Small intestine (tissue), 7 donors: ENCODE results near the gene COL6A1. TPM values are rescaled to one million over a fixed set of nuclear protein-coding genes. Genes with fewer than 3 reads are reported as not detected.

Source experiments
- DNase-seq, 2 donors: peaks; one replicate each; pipeline versions ENCODE4 v3.0.0 to v3.0.0-alpha.2; 2013
- FAIRE-seq: peaks from 2 replicates; lab custom pipeline; 2012; peaks lifted over from hg19 to GRCh38; lab: Jason Lieb, UNC
- H3K27ac ChIP-seq, 3 donors: one replicate each; pipeline ENCODE4 v1.5.1; 2013; ENCODE audit warnings: low read length in 2 of 3, mild to moderate bottlenecking in 2 of 3, control low read depth in 1 of 3, inconsistent platforms in 1 of 3, low read depth in 1 of 3, moderate library complexity in 1 of 3
- H3K27me3 ChIP-seq, 3 donors: one replicate each; pipeline ENCODE4 v1.6.1; 2013; ENCODE audit warnings: low read length in 3 of 3, inconsistent platforms in 1 of 3; ENCODE audit not compliant: control insufficient read depth in 3 of 3, insufficient read depth in 3 of 3
- H3K36me3 ChIP-seq, 3 donors: one replicate each; pipeline ENCODE4 v1.6.1; 2013; ENCODE audit warnings: low read length in 3 of 3, inconsistent platforms in 1 of 3, low read depth in 1 of 3, mild to moderate bottlenecking in 1 of 3, moderate library complexity in 1 of 3; ENCODE audit not compliant: control insufficient read depth in 3 of 3, insufficient read depth in 2 of 3
- H3K4me1 ChIP-seq, 3 donors: one replicate each; pipeline ENCODE4 v1.6.1; 2013; ENCODE audit warnings: low read length in 2 of 3, inconsistent platforms in 1 of 3, low read depth in 1 of 3, mild to moderate bottlenecking in 1 of 3, moderate library complexity in 1 of 3; ENCODE audit not compliant: control insufficient read depth in 3 of 3, insufficient read depth in 2 of 3
- H3K4me3 ChIP-seq, 3 donors: one replicate each; pipeline ENCODE4 v1.5.1; 2013; ENCODE audit warnings: low read length in 3 of 3, control low read depth in 1 of 3, inconsistent platforms in 1 of 3, low read depth in 1 of 3, mild to moderate bottlenecking in 1 of 3, moderate library complexity in 1 of 3
- H3K9me3 ChIP-seq, 2 donors: one replicate each; pipeline ENCODE4 v1.6.1; 2013; ENCODE audit warnings: low read depth in 1 of 2, low read length in 1 of 2; ENCODE audit not compliant: control insufficient read depth in 2 of 2, insufficient read depth in 1 of 2
- WGBS, 3 donors: extraction: QIAGEN DNeasy Blood & Tissue Kit; methylation state at CpG; one replicate each; pipeline ENCODE4 v1.1.7; 2013; 5-methylcytosine and 5-hydroxymethylcytosine counted together
- polyA plus RNA-seq, 4 donors: library from polyadenylated mRNA; stranded (reverse) in 3 of 4; unstranded in 1 of 4; fragments of 200-250 nt in 3 of 4; fragments of 120-200 nt in 1 of 4; gene quantifications; one replicate each; pipeline versions ENCODE4 v1.2.1 to v1.2.3, GENCODE V29; 2013
- donor health status: healthy with polysubstance abuse.
- donor health status: control.
- donor health status: control.
- donor health status: Bipolar disorder and iron deficiency.
- donor health status: healthy.

Gene COL6A1
- polyA plus RNA-seq, 4 donors = 6.0 to 475 (median 47.7) TPM

DNA sequence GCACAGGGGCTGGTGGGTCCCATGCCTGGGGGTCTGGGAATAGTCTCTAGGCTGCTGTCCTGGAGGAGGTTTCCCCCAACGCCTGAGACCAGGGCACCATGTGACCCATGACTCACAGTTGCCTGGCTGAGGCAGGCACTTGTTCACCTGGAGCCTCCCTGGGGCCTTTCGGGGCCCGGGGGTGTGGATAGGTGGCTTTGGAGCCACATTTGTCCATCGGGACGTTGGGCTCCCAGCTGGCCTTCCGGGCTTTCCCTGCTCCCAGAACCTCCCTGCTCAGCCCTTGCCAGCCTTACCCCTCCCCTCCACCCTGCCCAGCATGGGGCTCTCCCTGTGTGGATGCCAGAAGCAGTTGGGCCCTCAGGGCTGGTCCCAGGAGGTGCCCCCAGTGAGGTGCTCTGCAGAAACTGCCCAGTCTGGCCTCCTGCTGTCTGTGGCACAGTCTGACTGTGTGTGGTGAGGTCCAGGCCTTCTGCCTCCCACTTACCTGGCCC, 14.2 kb downstream of the COL6A1 start:
- H3K4me3 ChIP-seq = no peak overlapping the region
- FAIRE-seq = no peak
- H3K36me3 ChIP-seq = peaks cover 0 to 95% (median 2%) of the 10 kb centered on the region in 3 donors
- peaks cover 0 to 9% (median 0%) of the 10 kb centered on the region in 3 donors for H3K4me1 ChIP-seq
- DNase-seq = peak in 1 of 2 donors; percentile 55
- no peaks in the 10 kb centered on the region for H3K9me3 ChIP-seq
- no peak overlapping the region for H3K27ac ChIP-seq
- no peaks in the 10 kb centered on the region for H3K27me3 ChIP-seq
- 37 to 70% (median 37%) methylated on average over 6 of the region's 6 CpGs for WGBS, 3 donors

DNA sequence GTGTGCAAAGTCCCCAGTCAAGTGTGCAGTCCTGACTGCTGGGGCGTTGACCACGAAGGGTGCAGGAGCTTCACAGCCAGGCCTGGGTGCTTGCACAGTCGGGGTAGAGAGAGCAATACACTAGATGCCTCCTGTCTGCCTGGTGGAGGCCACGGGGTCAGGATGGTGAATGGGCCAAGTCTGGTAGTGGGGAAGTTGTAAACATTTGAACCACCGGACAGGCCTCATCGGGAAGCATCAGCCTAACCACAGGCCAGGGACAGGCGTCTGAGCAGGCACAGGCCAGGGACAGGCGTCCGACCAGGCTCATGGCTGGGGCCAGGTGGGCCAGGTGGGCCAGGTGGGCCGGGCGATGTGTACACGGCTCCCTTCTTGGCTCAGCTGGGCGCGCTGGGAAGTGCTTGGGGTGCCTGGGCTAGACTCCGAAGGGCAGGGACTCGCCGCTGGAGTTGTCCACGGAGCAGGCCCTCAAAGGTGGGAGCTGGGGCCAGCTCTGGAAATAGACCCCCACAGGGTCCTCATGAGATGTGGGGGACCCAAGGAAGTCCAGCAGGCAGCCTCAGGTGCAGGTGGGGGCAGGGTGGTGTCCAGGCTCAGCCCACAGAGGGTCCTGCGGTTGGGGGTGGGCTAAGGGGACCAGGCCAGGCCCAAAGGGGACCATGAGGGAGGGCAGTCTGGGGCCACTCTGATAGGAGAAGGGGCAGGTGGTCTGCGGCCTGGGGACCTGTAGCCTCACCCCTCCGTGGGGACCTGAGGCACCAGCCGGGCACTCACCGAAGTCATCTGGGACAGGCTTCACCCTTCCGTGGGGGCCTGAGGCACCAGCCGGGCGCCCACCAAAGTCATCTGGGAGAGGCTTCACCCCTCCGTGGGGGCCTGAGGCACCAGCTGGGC, 15.0 kb downstream of the COL6A1 start:
- Histone ChIP-seq H3K4me1 (peaks cover 0 to 9% (median 0%) of the 10 kb centered on the region in 3 donors), H3K27ac (no peak overlapping the region), H3K36me3 (peaks cover 0 to 97% (median 2%) of the 10 kb centered on the region in 3 donors), H3K4me3 (no peak overlapping the region), H3K27me3 (no peaks in the 10 kb centered on the region), H3K9me3 (no peaks in the 10 kb centered on the region)
- no peak for FAIRE-seq
- no peak for DNase-seq
- WGBS, 3 donors = 83 to 88% (median 86%) methylated on average over 23 to 27 of the region's 27 CpGs

DNA sequence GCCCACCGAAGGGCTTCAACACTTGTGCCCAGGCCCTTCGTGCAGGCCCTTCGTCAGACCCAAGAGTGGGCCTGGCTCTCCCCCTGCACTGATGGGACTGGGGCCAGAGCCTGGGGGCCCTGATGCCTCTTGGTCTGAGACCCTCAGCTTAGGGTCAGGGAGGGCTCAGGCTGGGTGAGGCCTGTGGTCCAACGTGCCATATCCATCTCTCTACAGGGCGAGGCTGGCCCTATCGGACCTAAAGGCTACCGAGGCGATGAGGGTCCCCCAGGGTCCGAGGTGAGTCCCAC, 15.6 kb downstream of the COL6A1 start:
- Histone ChIP-seq H3K4me1 (peaks cover 0 to 9% (median 0%) of the 10 kb centered on the region in 3 donors), H3K36me3 (peaks cover 0 to 96% (median 2%) of the 10 kb centered on the region in 3 donors), H3K4me3 (no peak overlapping the region), H3K9me3 (no peaks in the 10 kb centered on the region), H3K27me3 (no peaks in the 10 kb centered on the region), H3K27ac (no peak overlapping the region)
- DNase-seq (no peak), FAIRE-seq (no peak)
- WGBS, 3 donors = 84 to 90% (median 86%) methylated on average over 9 of the region's 9 CpGs

DNA sequence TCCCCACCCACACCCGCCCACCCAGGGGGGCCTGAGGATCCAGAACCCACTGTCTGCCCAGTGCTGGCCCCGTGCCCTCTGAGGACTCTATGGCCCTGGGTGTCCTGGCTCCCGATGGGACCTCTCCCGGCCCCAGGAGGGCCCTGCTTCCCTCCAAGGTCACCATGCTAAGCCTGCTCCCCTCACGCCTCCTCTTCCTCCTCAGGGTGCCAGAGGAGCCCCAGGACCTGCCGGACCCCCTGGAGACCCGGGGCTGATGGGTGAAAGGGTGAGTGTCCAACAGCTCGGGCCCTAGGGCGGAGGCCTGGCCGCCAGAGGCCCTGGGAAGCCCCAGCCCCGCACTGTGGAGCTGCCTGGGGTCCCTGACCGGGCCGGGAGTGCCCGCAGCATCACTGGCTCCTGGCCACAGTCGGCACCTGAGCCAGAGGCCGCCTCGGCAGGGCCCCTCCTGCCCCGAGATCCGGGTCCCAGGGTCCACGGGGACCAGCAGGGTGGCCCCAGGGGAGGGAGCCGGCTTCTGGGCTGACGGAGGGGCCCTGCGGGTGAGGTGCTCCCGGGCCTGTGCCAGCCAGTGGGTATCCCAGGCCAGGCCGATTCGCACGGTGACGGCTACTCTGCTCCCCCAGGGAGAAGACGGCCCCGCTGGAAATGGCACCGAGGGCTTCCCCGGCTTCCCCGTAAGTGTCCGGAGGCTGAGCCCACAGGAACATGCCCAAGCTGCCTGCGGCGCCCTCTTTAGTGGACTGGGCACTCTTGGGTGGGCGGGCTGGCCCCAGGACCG, 16.1 kb downstream of the COL6A1 start:
- no peak for DNase-seq
- 87 to 93% (median 88%) methylated on average over 33 to 38 of the region's 38 CpGs for WGBS, 3 donors
- no peaks in the 10 kb centered on the region for H3K9me3 ChIP-seq
- H3K4me1 ChIP-seq = peaks cover 0 to 9% (median 0%) of the 10 kb centered on the region in 3 donors
- H3K27me3 ChIP-seq = no peaks in the 10 kb centered on the region
- H3K36me3 ChIP-seq = peaks cover 0 to 95% (median 2%) of the 10 kb centered on the region in 3 donors
- H3K27ac ChIP-seq = no peak overlapping the region
- H3K4me3 ChIP-seq = no peak overlapping the region
- FAIRE-seq = no peak

DNA sequence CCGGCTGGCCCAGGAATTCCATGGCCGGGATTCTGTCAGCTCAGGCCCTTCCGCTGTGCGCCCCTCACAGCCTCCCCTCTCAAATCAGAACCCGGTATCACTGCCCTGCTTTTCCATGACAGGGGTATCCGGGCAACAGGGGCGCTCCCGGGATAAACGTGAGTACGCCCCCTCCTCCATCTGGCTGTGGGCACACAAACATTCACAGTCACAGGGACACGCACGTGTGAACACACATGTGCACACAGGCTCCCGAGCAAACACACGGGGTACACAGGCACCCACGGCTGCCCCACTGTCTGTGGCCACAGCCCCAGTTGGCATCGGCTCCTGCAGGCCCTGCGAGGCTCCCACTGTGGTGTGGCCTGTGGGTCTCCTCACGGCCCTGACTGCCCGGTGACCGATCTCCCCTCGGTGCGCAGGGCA, 16.7 kb downstream of the COL6A1 start:
- FAIRE-seq (no peak), DNase-seq (no peak)
- Histone ChIP-seq H3K4me1 (peaks cover 0 to 9% (median 0%) of the 10 kb centered on the region in 3 donors), H3K27ac (no peak overlapping the region), H3K9me3 (no peaks in the 10 kb centered on the region), H3K36me3 (peaks cover 0 to 95% (median 2%) of the 10 kb centered on the region in 3 donors), H3K27me3 (no peaks in the 10 kb centered on the region), H3K4me3 (no peak overlapping the region)
- 78 to 92% (median 84%) methylated on average over 19 to 22 of the region's 22 CpGs for WGBS, 3 donors

DNA sequence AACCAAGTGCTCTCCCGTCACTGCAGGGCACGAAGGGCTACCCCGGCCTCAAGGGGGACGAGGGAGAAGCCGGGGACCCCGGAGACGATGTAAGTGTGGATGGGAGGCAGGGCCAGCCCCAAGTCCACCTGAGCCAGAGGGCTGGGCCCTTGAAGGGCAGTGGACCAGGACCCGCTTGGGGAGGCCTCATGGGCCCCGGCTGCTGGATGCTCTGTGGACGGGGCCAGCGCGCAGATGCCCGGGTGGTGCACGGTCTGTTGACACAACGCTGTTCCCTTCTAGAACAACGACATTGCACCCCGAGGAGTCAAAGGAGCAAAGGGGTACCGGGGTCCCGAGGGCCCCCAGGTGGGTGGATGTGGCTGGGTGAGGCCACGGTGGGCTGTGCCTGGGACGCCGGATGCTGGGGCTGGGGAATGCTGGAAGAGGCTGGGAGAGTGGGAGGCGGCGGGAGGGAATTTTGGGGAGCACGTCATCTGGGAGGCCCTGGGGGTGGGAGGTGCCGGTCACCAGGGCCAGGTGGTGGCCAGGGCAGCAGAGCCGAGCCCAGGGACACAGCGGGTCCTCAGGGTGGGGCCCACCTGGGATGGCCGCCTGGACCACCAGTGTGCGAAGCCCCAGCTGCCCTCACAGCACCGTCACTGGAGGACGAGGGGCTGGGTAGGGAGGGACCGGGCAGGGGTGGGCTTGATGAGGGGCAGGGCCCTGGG, 17.5 kb downstream of the COL6A1 start:
- H3K9me3 ChIP-seq = no peaks in the 10 kb centered on the region
- peaks cover 0 to 94% (median 2%) of the 10 kb centered on the region in 3 donors for H3K36me3 ChIP-seq
- H3K27ac ChIP-seq = no peak overlapping the region
- H3K4me1 ChIP-seq = peaks cover 0 to 9% (median 0%) of the 10 kb centered on the region in 3 donors
- no peak for DNase-seq
- H3K27me3 ChIP-seq = no peaks in the 10 kb centered on the region
- no peak for FAIRE-seq
- 88 to 93% (median 88%) methylated on average over 32 to 33 of the region's 33 CpGs for WGBS, 3 donors
- H3K4me3 ChIP-seq = no peak overlapping the region

DNA sequence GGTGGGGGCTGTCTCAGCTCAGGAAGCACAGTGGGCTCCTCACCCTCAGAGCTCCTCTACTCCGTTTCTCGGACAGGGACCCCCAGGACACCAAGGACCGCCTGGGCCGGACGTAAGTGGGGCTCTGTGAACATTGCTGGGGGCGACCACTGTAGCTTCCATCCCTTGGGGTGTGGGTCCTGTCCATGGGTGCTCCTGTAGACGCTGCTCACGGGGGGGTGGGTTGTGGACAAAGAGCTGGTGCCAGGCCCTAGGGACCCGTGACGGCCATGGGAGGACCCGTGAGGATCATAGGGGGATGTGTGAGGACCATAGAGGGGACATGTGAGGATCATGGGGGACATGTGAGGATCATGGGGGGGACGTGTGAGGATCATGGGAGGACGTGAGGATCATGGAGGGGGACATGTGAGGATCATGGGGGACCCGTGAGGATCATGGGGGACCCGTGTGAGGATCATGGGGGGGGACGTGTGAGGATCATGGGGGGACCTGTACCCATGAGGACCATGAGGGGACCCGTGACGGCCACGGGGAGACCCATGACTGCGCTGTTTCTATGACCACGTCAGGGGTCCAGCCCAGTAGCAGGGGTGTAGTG, 18.1 kb downstream of the COL6A1 start:
- Histone ChIP-seq H3K27ac (no peak overlapping the region), H3K36me3 (peaks cover 0 to 93% (median 2%) of the 10 kb centered on the region in 3 donors), H3K4me1 (peaks cover 0 to 9% (median 0%) of the 10 kb centered on the region in 3 donors), H3K9me3 (no peaks in the 10 kb centered on the region), H3K27me3 (no peaks in the 10 kb centered on the region), H3K4me3 (no peak overlapping the region)
- 68 to 75% (median 74%) methylated on average over 21 of the region's 21 CpGs for WGBS, 3 donors
- FAIRE-seq (no peak), DNase-seq (no peak)
